GM20000 (cell line): ENCODE data around the gene ABCC12.

ENCODE experiments used
- DNase-seq: peaks from one replicate; pipeline ENCODE4 v3.0.0; 2012; ENCODE audit warnings: low spot score
- CTCF ChIP-seq: IDR thresholded peaks from 2 replicates; pipeline ENCODE4 v1.5.1; 2012; ENCODE audit warnings: mild to moderate bottlenecking, control low read depth; ENCODE audit errors: extremely low read depth, missing control alignments

The ABCC12 gene

GRCh38 chr16:48131201-48131935 is 24.4 kb downstream of the ABCC12 start:
- TF ChIP-seq CTCF: no peak
- no peak for DNase-seq

GRCh38 chr16:48129926-48130325 is 25.9 kb downstream of the ABCC12 start:
- DNase-seq: no peak
- no peak for TF ChIP-seq CTCF

- no peak for TF ChIP-seq CTCF
- no peak for DNase-seq
Measured at GRCh38 chr16:48128769-48129168, 27.0 kb downstream of the ABCC12 start.

- no peak for DNase-seq
- no peak for TF ChIP-seq CTCF
Measured at GRCh38 chr16:48126801-48127644, 28.8 kb downstream of the ABCC12 start.

GRCh38 chr16:48125888-48126287 is 29.9 kb downstream of the ABCC12 start:
- DNase-seq: no peak
- TF ChIP-seq CTCF: no peak

- TF ChIP-seq CTCF: no peak
- DNase-seq: no peak
Measured at GRCh38 chr16:48124266-48124665, 31.5 kb downstream of the ABCC12 start.

GRCh38 chr16:48123104-48123788 is 32.5 kb downstream of the ABCC12 start:
- peak; percentile 48 for DNase-seq
- no peak for TF ChIP-seq CTCF
